Stomach (tissue), 9 donors: Measurements from ENCODE around the gene LUM. TPM values are rescaled to one million over a fixed set of nuclear protein-coding genes. Genes with fewer than 3 reads are reported as not detected.

Source experiments
- DNase-seq, 2 donors: peaks; one replicate each; pipeline versions ENCODE4 v3.0.0 to v3.0.0-alpha.2; 2013 to 2019
- H3K27ac ChIP-seq, 5 donors: fragments of 200-600 bp in 4 of 5; sonication (generic) in 4 of 5; one replicate each; pipeline ENCODE4 v1.5.1; 2013 to 2019; ENCODE audit warnings: mild to moderate bottlenecking in 1 of 5, moderate library complexity in 1 of 5
- H3K27me3 ChIP-seq, 3 donors: fragments of 200-600 bp; sonication (generic); one replicate each; pipeline ENCODE4 v1.5.1; 2017 to 2019; ENCODE audit warnings: mixed run types in 1 of 3
- H3K36me3 ChIP-seq, 4 donors: fragments of 200-600 bp; sonication (generic); 1 replicate in 3 of 4; 2 replicates in 1 of 4; pipeline ENCODE4 v1.5.1; 2016 to 2019
- H3K4me1 ChIP-seq, 4 donors: fragments of 200-600 bp; sonication (generic); one replicate each; pipeline ENCODE4 v1.5.1; 2016 to 2019
- H3K4me3 ChIP-seq, 4 donors: fragments of 200-600 bp; sonication (generic) in 3 of 4; one replicate each; pipeline ENCODE4 v1.5.1; 2016 to 2019; ENCODE audit warnings: mild to moderate bottlenecking in 1 of 4
- H3K9me3 ChIP-seq, 4 donors: fragments of 200-600 bp; sonication (generic); one replicate each; pipeline ENCODE4 v1.5.1; 2016 to 2019
- EP300 ChIP-seq: sonication (generic); formaldehyde crosslinking; IDR thresholded peaks from one replicate; pipeline ENCODE4 v1.6.1; 2017; ENCODE audit warnings: antibody characterized with exemption
- POLR2A ChIP-seq, 4 donors: fragments of 450-650 bp; IDR thresholded peaks; one replicate each; pipeline ENCODE4 v1.6.1; 2016; ENCODE audit warnings: antibody characterized with exemption in 4 of 4, control low read depth in 2 of 4, mild to moderate bottlenecking in 1 of 4, moderate library complexity in 1 of 4
- POLR2AphosphoS5 ChIP-seq, 3 donors: sonication (generic); formaldehyde crosslinking; IDR thresholded peaks; one replicate each; pipeline ENCODE4 v1.6.1; 2016; ENCODE audit warnings: antibody characterized with exemption in 3 of 3
- WGBS, 5 donors: extraction: QIAGEN DNeasy Blood & Tissue Kit in 3 of 5; methylation state at CpG; one replicate each; pipeline versions ENCODE4 v1.1.5 to v1.1.7; 2013 to 2018; 5-methylcytosine and 5-hydroxymethylcytosine counted together
- intact Hi-C: fragments of 100-400 bp; cut with DNase I; formaldehyde crosslinking; loops from one replicate; pipeline ENCODE4 v1.15.1; 2023; ENCODE audit warnings: low total_unique reads
- polyA plus RNA-seq, 3 donors: library from polyadenylated mRNA; stranded (reverse); fragments of 200-250 nt; gene quantifications; one replicate each; pipeline ENCODE4 v1.2.3, GENCODE V29; 2013
- total RNA-seq, 5 donors: library from RNA; depleted of rRNA; stranded (reverse); fragments of >200 nt; gene quantifications; one replicate each; pipeline versions ENCODE4 v1.1.0 to v1.2.3, GENCODE V29; 2014 to 2016
- TF ChIP-seq, protein P1 (sequence below), 7 experiments: fragments of 450-650 bp in 4 of 7; fragments of 200-600 bp in 3 of 7; sonication (generic) in 3 of 7; IDR thresholded peaks; one replicate each; pipeline ENCODE4 v1.5.1; 2016 to 2019; ENCODE audit warnings: antibody characterized with exemption in 7 of 7, control low read depth in 2 of 7, mild to moderate bottlenecking in 1 of 7
- donor health status: healthy with polysubstance abuse.
- donor health status: Bipolar disorder and iron deficiency.
- donor health status: healthy.

Gene LUM
- total and polyA plus RNA-seq, 8 donors, result 6.9 to 486 (median 28.7) TPM

DNA sequence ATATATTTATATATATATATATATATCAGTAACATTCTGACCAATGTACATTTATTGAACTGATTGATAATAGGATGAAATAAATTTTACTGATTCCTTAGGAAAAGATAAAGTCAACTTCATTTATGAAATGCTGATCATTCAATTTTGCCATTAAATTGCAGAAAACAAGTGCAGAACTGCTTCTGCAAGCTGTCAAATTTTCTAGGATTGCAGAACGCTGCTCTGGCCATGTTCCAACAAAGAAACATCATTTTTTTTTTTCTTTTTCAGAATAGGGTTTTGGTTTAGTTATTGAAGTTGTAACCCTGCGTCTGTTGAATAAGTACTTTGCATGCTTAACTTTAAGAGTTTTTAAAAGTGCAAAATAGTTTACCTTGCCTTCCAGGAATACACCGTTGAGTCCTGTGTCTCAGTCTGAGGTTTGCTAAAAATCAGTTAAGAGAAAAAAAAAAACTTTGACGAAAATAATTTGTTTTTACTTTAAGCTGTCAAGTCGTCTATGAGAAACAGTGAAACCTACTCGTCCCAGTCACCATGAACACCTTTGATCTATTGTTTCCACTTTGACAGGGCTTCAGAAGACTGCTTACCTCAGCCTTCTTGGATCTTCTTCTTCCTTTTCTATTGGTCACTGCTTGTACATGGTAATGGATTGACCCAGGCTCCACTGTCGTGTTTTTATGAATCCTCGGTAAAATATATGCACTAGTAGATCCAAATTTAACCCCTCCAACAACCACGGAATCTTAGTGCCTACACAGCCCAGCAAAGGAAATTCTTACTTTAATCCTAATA lies 53.7 kb downstream of the LUM start, which contains the start of gene KERA:
Gene KERA, minus strand, starts transcription at position 657 of the 798 bp plus-strand sequence. CDS start 1,743 bp downstream, outside the sequence.
- 52 to 62% (median 57%) methylated on average over 9 of the region's 9 CpGs for WGBS, 5 donors
- intact Hi-C loops, result no loop called here
- no peak within 1 kb of the TSS for H3K27ac ChIP-seq
- TF ChIP-seq, protein P1, sequence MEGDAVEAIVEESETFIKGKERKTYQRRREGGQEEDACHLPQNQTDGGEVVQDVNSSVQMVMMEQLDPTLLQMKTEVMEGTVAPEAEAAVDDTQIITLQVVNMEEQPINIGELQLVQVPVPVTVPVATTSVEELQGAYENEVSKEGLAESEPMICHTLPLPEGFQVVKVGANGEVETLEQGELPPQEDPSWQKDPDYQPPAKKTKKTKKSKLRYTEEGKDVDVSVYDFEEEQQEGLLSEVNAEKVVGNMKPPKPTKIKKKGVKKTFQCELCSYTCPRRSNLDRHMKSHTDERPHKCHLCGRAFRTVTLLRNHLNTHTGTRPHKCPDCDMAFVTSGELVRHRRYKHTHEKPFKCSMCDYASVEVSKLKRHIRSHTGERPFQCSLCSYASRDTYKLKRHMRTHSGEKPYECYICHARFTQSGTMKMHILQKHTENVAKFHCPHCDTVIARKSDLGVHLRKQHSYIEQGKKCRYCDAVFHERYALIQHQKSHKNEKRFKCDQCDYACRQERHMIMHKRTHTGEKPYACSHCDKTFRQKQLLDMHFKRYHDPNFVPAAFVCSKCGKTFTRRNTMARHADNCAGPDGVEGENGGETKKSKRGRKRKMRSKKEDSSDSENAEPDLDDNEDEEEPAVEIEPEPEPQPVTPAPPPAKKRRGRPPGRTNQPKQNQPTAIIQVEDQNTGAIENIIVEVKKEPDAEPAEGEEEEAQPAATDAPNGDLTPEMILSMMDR (IDR thresholded peaks at IDR 0.05), result no peak
- TF ChIP-seq POLR2AphosphoS5 (IDR thresholded peaks at IDR 0.05) (no peak), EP300 (no peak), POLR2A (IDR thresholded peaks at IDR 0.05) (no peak)
- peak in 1 of 2 donors; percentile 26 for DNase-seq
- H3K27me3 ChIP-seq, result no peaks in the 10 kb centered on the region
- H3K4me1 ChIP-seq, result peaks cover 0 to 10% (median 0%) of the 10 kb centered on the region in 4 donors
- no peak within 1 kb of the TSS for H3K4me3 ChIP-seq
- H3K9me3 ChIP-seq, result no peaks in the 10 kb centered on the region
- no peaks in the 10 kb centered on the region for H3K36me3 ChIP-seq

DNA sequence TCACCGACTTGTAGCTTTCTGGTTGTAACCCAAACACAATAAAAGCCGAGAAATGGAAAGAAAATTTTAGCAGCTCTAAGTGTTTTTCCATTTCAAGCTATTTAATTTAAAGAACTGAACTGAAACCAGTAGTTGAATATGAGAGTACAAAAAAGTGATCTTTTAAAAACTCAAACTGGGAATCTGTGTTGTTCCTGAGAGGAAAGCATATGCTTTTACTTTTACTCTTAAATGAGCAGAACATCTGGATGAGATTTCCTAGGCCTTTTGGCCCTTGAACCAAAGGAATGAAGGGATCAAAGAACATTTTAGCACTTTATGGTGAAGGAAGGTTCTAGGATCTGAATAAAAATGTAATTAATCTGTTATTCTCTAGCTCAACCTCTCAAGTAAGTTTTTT lies 54.8 kb downstream of the LUM start:
- Histone ChIP-seq H3K27ac (no peak overlapping the region), H3K4me1 (peaks cover 0 to 10% (median 0%) of the 10 kb centered on the region in 4 donors)
- WGBS, 5 donors, result 87 to 94% (median 92%) methylated on average over 2 of the region's 2 CpGs

DNA sequence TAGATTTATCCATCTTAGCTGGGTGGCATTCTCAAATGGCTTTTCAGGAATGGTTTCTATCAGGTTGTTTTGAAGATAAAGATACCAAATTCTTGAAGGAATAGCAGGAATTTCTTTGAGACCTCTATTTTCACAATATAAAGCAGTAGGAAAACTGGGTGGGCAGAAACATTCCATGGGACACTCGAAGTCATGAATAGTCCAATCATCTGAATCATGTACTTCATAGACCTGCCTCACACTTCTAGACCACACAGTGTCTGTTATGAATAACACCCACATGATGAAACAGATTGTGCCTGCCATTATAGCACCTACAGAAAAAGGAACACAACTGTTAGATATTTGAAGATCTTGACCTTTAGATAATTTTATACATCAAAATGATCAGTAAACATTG lies 55.3 kb downstream of the LUM start:
- TF ChIP-seq POLR2AphosphoS5 (IDR thresholded peaks at IDR 0.05), result no peak
- TF ChIP-seq EP300, result no peak
- TF ChIP-seq, protein P1 (IDR thresholded peaks at IDR 0.05), result no peak
- TF ChIP-seq POLR2A (IDR thresholded peaks at IDR 0.05), result no peak
- H3K36me3 ChIP-seq, result no peaks in the 10 kb centered on the region
- intact Hi-C loops, result no loop called here
- H3K27me3 ChIP-seq, result no peaks in the 10 kb centered on the region
- no peak overlapping the region for H3K4me3 ChIP-seq
- 58 to 87% (median 81%) methylated on average over 1 of the region's 1 CpG for WGBS, 5 donors
- no peak for DNase-seq
- no peaks in the 10 kb centered on the region for H3K9me3 ChIP-seq
- H3K4me1 ChIP-seq, result peaks cover 0 to 10% (median 0%) of the 10 kb centered on the region in 4 donors
- H3K27ac ChIP-seq, result no peak overlapping the region

More for the DNA sequence above, 54.8 kb downstream of the LUM start:
- H3K27me3 ChIP-seq, result no peaks in the 10 kb centered on the region
- intact Hi-C loops, result no loop called here
- no peak for DNase-seq
- no peaks in the 10 kb centered on the region for H3K9me3 ChIP-seq
- no peaks in the 10 kb centered on the region for H3K36me3 ChIP-seq
- no peak overlapping the region for H3K4me3 ChIP-seq
- TF ChIP-seq EP300, result no peak
- no peak for TF ChIP-seq POLR2A (IDR thresholded peaks at IDR 0.05)
- no peak for TF ChIP-seq POLR2AphosphoS5 (IDR thresholded peaks at IDR 0.05)
- TF ChIP-seq, protein P1 (IDR thresholded peaks at IDR 0.05), result no peak

DNA sequence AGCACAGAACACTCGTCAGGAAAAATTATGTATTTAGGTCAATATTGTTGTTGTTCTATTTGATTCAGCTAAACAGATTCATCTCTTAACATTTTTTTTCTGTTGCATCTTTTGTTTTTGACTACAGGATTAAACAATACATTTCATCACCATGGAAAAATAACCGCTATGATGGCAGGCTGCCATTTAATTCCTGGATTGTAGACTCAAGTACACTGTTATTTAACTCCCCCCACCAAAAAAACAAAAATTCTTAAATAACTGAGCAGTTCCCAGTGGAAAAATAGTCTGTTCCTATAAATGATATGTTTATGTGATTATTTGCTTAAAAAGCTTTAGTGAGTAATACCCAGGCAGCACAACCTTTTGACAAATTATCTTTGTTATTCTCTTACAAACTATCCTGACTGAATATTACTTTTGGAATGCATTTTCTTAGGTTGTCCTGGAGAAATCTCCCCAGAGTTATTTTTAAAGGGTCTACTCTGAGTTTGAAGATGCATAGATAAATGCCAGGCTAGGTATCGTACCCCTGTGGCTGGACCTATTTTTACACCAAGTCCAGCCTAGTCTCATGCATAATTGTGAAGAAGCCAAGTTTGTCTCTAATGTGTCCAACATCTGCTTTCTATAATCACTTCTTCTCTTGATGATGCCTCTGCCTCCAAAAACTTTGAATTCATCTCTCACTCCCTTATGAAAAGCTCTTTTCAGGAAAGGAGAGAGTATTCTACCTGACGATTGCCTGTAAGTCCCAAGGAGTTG lies 57.2 kb downstream of the LUM start:
- Histone ChIP-seq H3K4me1 (peaks cover 0 to 10% (median 0%) of the 10 kb centered on the region in 4 donors), H3K27ac (no peak overlapping the region), H3K36me3 (no peaks in the 10 kb centered on the region), H3K27me3 (no peaks in the 10 kb centered on the region), H3K9me3 (no peaks in the 10 kb centered on the region), H3K4me3 (no peak overlapping the region)
- peak in 1 of 2 donors; percentile 85 for DNase-seq
- TF ChIP-seq POLR2AphosphoS5 (IDR thresholded peaks at IDR 0.05) (no peak), POLR2A (IDR thresholded peaks at IDR 0.05) (no peak), EP300 (no peak)
- TF ChIP-seq, protein P1 (IDR thresholded peaks at IDR 0.05), result no peak
- intact Hi-C loops, result no loop called here
- WGBS, 5 donors, result 61 to 76% (median 67%) methylated on average over 4 of the region's 4 CpGs
